ENCODE data around the gene MAP4K5. TPM values are rescaled to one million over a fixed set of nuclear protein-coding genes. Genes with fewer than 3 reads are reported as not detected.
A peak's percentile ranks its signal among the peaks of the same experiment; 100 is the strongest.

Gene MAP4K5
- total RNA-seq, 1 donor = 109 TPM

DNA sequence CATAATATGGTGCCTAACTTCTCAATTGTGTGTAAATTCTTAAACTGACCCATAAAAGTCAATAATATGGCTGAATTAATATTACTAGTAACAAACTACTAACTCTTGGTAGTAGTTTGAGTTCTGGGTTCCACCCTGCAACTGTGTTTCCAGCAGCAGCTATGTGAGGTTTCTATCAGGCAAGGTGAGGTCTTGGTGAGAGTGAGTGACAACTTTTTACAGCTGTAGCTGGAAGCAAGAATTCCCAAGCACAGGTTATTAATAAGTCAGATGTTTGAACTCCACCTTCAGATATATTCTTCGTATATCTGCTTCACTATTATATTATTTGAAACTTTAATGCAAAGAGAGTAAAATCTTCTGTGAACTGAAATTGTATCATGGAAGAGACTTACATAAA is 43.8 kb downstream of the MAP4K5 start:
- DNase-seq (ENCODE audit: low read depth) = no peak
- H3K4me3 ChIP-seq (ENCODE audit: low read depth, low read length) = no peak overlapping the region

DNA sequence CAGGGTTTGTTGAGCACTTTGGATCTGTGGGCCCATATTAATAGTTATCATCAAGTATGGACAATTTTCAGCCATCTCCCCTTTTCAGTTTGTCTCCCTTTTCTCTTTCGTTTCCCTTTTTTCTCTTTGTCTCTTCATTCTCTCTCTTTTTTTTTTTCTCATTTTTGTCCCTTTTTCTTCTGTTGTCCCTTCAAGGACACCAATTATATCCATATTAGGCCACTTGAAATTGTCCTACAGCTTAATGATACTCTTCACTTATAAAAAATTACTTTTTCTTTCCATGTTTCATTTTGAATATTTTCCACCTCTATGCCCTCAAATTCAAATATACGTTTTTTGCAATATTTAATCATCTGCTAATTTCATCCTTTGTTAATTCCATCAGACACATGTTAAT is 53.3 kb downstream of the MAP4K5 start:
- no peak for DNase-seq (ENCODE audit: low read depth)
- H3K4me3 ChIP-seq (ENCODE audit: low read depth, low read length) = no peak overlapping the region
- TF ChIP-seq CTCF (IDR thresholded peaks at IDR 0.05; ENCODE audit: insufficient read depth, low read depth, low read length) = no peak

More for the DNA sequence above, 43.8 kb downstream of the MAP4K5 start:
- no peak for TF ChIP-seq CTCF (IDR thresholded peaks at IDR 0.05; ENCODE audit: insufficient read depth, low read depth, low read length)

DNA sequence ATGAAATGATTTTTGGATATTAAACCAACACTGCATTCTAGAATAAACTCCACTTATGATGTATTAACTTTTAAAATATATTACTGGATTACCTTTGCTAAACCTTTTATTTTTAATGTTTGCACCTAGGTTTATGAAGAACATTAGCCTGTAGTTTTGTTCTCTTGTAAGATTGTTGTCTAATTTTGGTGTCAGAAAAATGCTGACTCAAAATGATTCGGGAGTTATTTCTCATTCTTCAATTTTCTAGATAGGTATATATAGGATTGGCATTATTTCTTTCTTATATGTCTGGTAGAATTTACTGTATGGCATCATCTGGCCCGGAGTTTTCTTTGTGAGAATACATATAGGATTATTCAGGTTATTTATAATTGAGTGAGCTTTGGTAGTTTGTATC is 54.6 kb downstream of the MAP4K5 start:
- no peak overlapping the region for H3K4me3 ChIP-seq (ENCODE audit: low read depth, low read length)
- DNase-seq (ENCODE audit: low read depth) = no peak
- no peak for TF ChIP-seq CTCF (IDR thresholded peaks at IDR 0.05; ENCODE audit: insufficient read depth, low read depth, low read length)

DNA sequence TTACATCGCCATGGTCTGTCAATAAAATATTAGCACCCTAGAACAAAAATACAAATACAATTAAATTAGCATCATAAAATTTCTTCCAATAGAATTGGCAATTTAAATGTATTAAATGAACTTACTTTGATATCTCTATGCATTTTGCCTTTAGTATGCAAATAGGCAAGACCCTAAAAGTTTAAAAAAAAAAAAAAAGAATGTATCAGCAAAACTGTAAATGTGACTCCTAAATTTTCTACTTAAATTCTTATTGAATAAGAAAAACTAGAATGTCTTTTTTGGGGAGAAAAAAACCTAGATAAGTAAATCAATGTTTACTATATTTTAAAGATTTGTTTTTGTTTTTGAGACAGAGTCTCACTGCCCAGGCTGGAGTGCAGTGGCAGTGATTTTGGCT is 56.2 kb downstream of the MAP4K5 start:
- no peak for DNase-seq (ENCODE audit: low read depth)
- TF ChIP-seq CTCF (IDR thresholded peaks at IDR 0.05; ENCODE audit: insufficient read depth, low read depth, low read length) = no peak
- H3K4me3 ChIP-seq (ENCODE audit: low read depth, low read length) = no peak overlapping the region

- DNase-seq (ENCODE audit: low read depth) = peak; percentile 11
- no peak overlapping the region for H3K4me3 ChIP-seq (ENCODE audit: low read depth, low read length)
- TF ChIP-seq CTCF (IDR thresholded peaks at IDR 0.05; ENCODE audit: insufficient read depth, low read depth, low read length) = no peak
Measured at GRCh38 chr14:50475460-50475859, 56.9 kb downstream of the MAP4K5 start.

- no peak for DNase-seq (ENCODE audit: low read depth)
- H3K4me3 ChIP-seq (ENCODE audit: low read depth, low read length) = no peak overlapping the region
Measured at GRCh38 chr14:50471838-50472465, 60.4 kb downstream of the MAP4K5 start.

More at GRCh38 chr14:50471838-50472465, 60.4 kb downstream of the MAP4K5 start:
- no peak for TF ChIP-seq CTCF (IDR thresholded peaks at IDR 0.05; ENCODE audit: insufficient read depth, low read depth, low read length)
